ENCODE results near the gene FRS3.

Gene FRS3

GRCh38 chr6:41811095-41811494, 31.4 kb upstream of the FRS3 start:
- H3K4me3 ChIP-seq (ENCODE audit: low read depth, low read length), result no peak overlapping the region
- no peak for DNase-seq (ENCODE audit: low read depth, low spot score)
- TF ChIP-seq CTCF (IDR thresholded peaks at IDR 0.05; ENCODE audit: low read depth, low read length), result no peak
- in situ Hi-C loops (cut with HindIII; ENCODE audit: low sequenced_read_pairs), result no loop called here

- H3K4me3 ChIP-seq (ENCODE audit: low read depth, low read length), result no peak overlapping the region
Measured at GRCh38 chr6:41805830-41806774, 26.4 kb upstream of the FRS3 start.

GRCh38 chr6:41801380-41801779, 21.7 kb upstream of the FRS3 start:
- TF ChIP-seq CTCF (IDR thresholded peaks at IDR 0.05; ENCODE audit: low read depth, low read length), result peak; percentile 79
- peak; percentile 47 for DNase-seq (ENCODE audit: low read depth, low spot score)
- in situ Hi-C loops (cut with HindIII; ENCODE audit: low sequenced_read_pairs), result no loop called here
- no peak overlapping the region for H3K4me3 ChIP-seq (ENCODE audit: low read depth, low read length)

More at GRCh38 chr6:41805830-41806774, 26.4 kb upstream of the FRS3 start:
- in situ Hi-C loops (cut with HindIII; ENCODE audit: low sequenced_read_pairs), result no loop called here
- no peak for DNase-seq (ENCODE audit: low read depth, low spot score)
- TF ChIP-seq CTCF (IDR thresholded peaks at IDR 0.05; ENCODE audit: low read depth, low read length), result no peak

GRCh38 chr6:41799559-41799911, 19.8 kb upstream of the FRS3 start:
- in situ Hi-C loops (cut with HindIII; ENCODE audit: low sequenced_read_pairs), result no loop called here
- no peak overlapping the region for H3K4me3 ChIP-seq (ENCODE audit: low read depth, low read length)
- DNase-seq (ENCODE audit: low read depth, low spot score), result no peak
- no peak for TF ChIP-seq CTCF (IDR thresholded peaks at IDR 0.05; ENCODE audit: low read depth, low read length)

GRCh38 chr6:41798901-41799558, 19.3 kb upstream of the FRS3 start:
- DNase-seq (ENCODE audit: low read depth, low spot score), result no peak
- in situ Hi-C loops (cut with HindIII; ENCODE audit: low sequenced_read_pairs), result no loop called here
- TF ChIP-seq CTCF (IDR thresholded peaks at IDR 0.05; ENCODE audit: low read depth, low read length), result no peak
- no peak overlapping the region for H3K4me3 ChIP-seq (ENCODE audit: low read depth, low read length)

- H3K4me3 ChIP-seq (ENCODE audit: low read depth, low read length), result no peak overlapping the region
- DNase-seq (ENCODE audit: low read depth, low spot score), result no peak
- no peak for TF ChIP-seq CTCF (IDR thresholded peaks at IDR 0.05; ENCODE audit: low read depth, low read length)
- in situ Hi-C loops (cut with HindIII; ENCODE audit: low sequenced_read_pairs), result no loop called here
Measured at GRCh38 chr6:41796474-41796873, 16.8 kb upstream of the FRS3 start.
